HepG2 (cell line): ENCODE data around the gene ATP11A. TPM values are rescaled to one million over a fixed set of nuclear protein-coding genes. Genes with fewer than 3 reads are reported as not detected.
A peak's percentile ranks its signal among the peaks of the same experiment; 100 is the strongest.

Source experiments
- CEBPZ ChIP-seq: IDR thresholded peaks from 2 replicates; pipeline ENCODE4 v1.6.1; 2012; ENCODE audit warnings: low read length, improper control_type of control experiment
- E2F5 ChIP-seq: sonication (generic); formaldehyde crosslinking; conservative IDR thresholded peaks from 2 replicates; pipeline ENCODE4 v1.4.0; 2020; ENCODE audit warnings: missing genetic modification reagents
- FLYWCH1 ChIP-seq: sonication (generic); formaldehyde crosslinking; IDR thresholded peaks from 2 replicates; pipeline ENCODE4 v1.8.1; 2023; ENCODE audit warnings: mild to moderate bottlenecking, missing genetic modification reagents
- FOXK1 ChIP-seq: sonication (generic); formaldehyde crosslinking; IDR thresholded peaks from 2 replicates; pipeline ENCODE4 v1.4.0; 2020; ENCODE audit warnings: low read depth, missing genetic modification reagents, borderline replicate concordance
- HOXD1 ChIP-seq: sonication (generic); formaldehyde crosslinking; IDR thresholded peaks from 2 replicates; pipeline ENCODE4 v1.5.0; 2020; ENCODE audit warnings: missing genetic modification reagents
- IKZF4 ChIP-seq: sonication (generic); formaldehyde crosslinking; IDR thresholded peaks from 2 replicates; pipeline ENCODE4 v1.5.1; 2020; ENCODE audit warnings: borderline replicate concordance, mild to moderate bottlenecking, low read depth, missing genetic modification reagents; ENCODE audit errors: not compliant biosample characterization
- KLF16 ChIP-seq, 2 experiments: sonication (generic) in 1 of 2; formaldehyde crosslinking in 1 of 2; IDR thresholded peaks; 2 replicates each; pipeline versions ENCODE4 v1.6.1 to v1.8.0; 2016 to 2023; ENCODE audit warnings: missing genetic modification reagents in 2 of 2, missing compliant biosample characterization in 1 of 2
- MTF1 ChIP-seq: sonication (generic); formaldehyde crosslinking; IDR thresholded peaks from 2 replicates; pipeline ENCODE4 v1.5.0; 2020; ENCODE audit warnings: missing genetic modification reagents
- PAX8 ChIP-seq: sonication (generic); formaldehyde crosslinking; IDR thresholded peaks from 2 replicates; pipeline ENCODE4 v1.8.0; 2022; ENCODE audit warnings: mild to moderate bottlenecking, missing genetic modification reagents, borderline replicate concordance
- PPARG ChIP-seq: conservative IDR thresholded peaks from 2 replicates; pipeline ENCODE4 v1.6.1; 2016; ENCODE audit warnings: missing biosample characterization, missing genetic modification reagents
- SP140L ChIP-seq: sonication (generic); formaldehyde crosslinking; IDR thresholded peaks from 2 replicates; pipeline ENCODE4 v1.4.0; 2020; ENCODE audit warnings: missing genetic modification reagents, borderline replicate concordance
- SSRP1 ChIP-seq: IDR thresholded peaks from 2 replicates; pipeline ENCODE4 v1.6.1; 2016; ENCODE audit warnings: control low read depth
- TFE3 ChIP-seq: IDR thresholded peaks from 2 replicates; pipeline ENCODE4 v1.6.1; 2016
- UBTF ChIP-seq: sonication (generic); formaldehyde crosslinking; IDR thresholded peaks from 2 replicates; pipeline ENCODE4 v1.4.0; 2020; ENCODE audit warnings: mild to moderate bottlenecking, missing genetic modification reagents
- ZNF576 ChIP-seq: sonication (generic); formaldehyde crosslinking; IDR thresholded peaks from 2 replicates; pipeline ENCODE4 v1.4.0; 2020; ENCODE audit warnings: mild to moderate bottlenecking, missing genetic modification reagents
- ZNF674 ChIP-seq: sonication (generic); formaldehyde crosslinking; IDR thresholded peaks from 2 replicates; pipeline ENCODE4 v1.5.0; 2020; ENCODE audit warnings: low read depth, mild to moderate bottlenecking, missing genetic modification reagents
- ZSCAN25 ChIP-seq: sonication (generic); formaldehyde crosslinking; IDR thresholded peaks from 2 replicates; pipeline ENCODE4 v1.8.0; 2022; ENCODE audit warnings: mild to moderate bottlenecking, missing genetic modification reagents
- polyA plus RNA-seq, 8 experiments: library from polyadenylated mRNA; depleted of rRNA in 3 of 8; stranded (reverse) in 7 of 8; unstranded in 1 of 8; fragments of >200 nt; fragmentation: Illumina TruSeq in 4 of 8; extraction: Trizol in 4 of 8; gene quantifications; 2 replicates each; pipeline versions ENCODE4 v1.2.1 to v1.2.3, GENCODE V29; 2011 to 2016; ENCODE audit warnings: low read depth in 4 of 8, missing spikeins in 1 of 8, mixed read lengths in 1 of 8; ENCODE audit not compliant: insufficient read depth in 1 of 8
- total RNA-seq, 5 experiments: library from RNA; depleted of rRNA; stranded (reverse); fragments of >200 nt; fragmentation: Illumina TruSeq; extraction: Trizol; gene quantifications; 2 replicates each; pipeline ENCODE4 v1.2.3, GENCODE V29; 2016; ENCODE audit warnings: low read depth in 1 of 5

ATP11A gene
- total and polyA plus RNA-seq, 2 of the 13 experiments (the other 11 are each of a cell fraction or from before 2014, with no cell fraction given) = 18.4 to 20.1 TPM

- TF ChIP-seq CEBPZ (no peak), IKZF4 (CRISPR knock-in tag) (no peak), ZNF576 (CRISPR knock-in tag) (no peak), FOXK1 (CRISPR knock-in tag) (peak; percentile 80; the same call in 1 of the 2 replicates), UBTF (CRISPR knock-in tag) (peak; percentile 30; the same call in 1 of the 2 replicates), SSRP1 (CRISPR knock-in tag) (no peak; the same call in 1 of the 2 replicates), FLYWCH1 (CRISPR knock-in tag) (no peak), HOXD1 (CRISPR knock-in tag) (0 out of 2 replicates have a peak, but pooled peaks have one; percentile 21), MTF1 (no peak), TFE3 (CRISPR knock-in tag) (0 out of 2 replicates have a peak, but pooled peaks have one; percentile 69), ZSCAN25 (CRISPR knock-in tag) (0 out of 2 replicates have a peak, but pooled peaks have one; percentile 20), E2F5 (no peak), PAX8 (CRISPR knock-in tag) (no peak), KLF16 (CRISPR knock-in tag; IDR thresholded peaks at IDR 0.05) (peak in 1 of 2 experiments; percentile 90; a peak in 2 of 4 replicates), PPARG (CRISPR knock-in tag) (peak; percentile 85), SP140L (CRISPR knock-in tag) (0 out of 2 replicates have a peak, but pooled peaks have one; percentile 54), ZNF674 (no peak)
Observed at GRCh38 chr13:112756967-112757758, 67.3 kb downstream of the ATP11A start (continued).
